DND-41 (cell line): ENCODE results near the gene KLHL18.

Experiments
- EZH2 ChIP-seq: IDR thresholded peaks from 3 replicates; pipeline ENCODE4 v1.6.1; 2012; ENCODE audit warnings: borderline replicate concordance, low read depth, mild to moderate bottlenecking, moderate library complexity, low read length, inconsistent platforms; ENCODE audit not compliant: severe bottlenecking
- TF ChIP-seq, protein P1 (sequence below): IDR thresholded peaks from 2 replicates; pipeline ENCODE4 v1.5.1; 2012; ENCODE audit warnings: borderline replicate concordance, low read length, moderate library complexity, mild to moderate bottlenecking; ENCODE audit not compliant: poor library complexity, severe bottlenecking; ENCODE audit errors: extremely low read depth

DNA sequence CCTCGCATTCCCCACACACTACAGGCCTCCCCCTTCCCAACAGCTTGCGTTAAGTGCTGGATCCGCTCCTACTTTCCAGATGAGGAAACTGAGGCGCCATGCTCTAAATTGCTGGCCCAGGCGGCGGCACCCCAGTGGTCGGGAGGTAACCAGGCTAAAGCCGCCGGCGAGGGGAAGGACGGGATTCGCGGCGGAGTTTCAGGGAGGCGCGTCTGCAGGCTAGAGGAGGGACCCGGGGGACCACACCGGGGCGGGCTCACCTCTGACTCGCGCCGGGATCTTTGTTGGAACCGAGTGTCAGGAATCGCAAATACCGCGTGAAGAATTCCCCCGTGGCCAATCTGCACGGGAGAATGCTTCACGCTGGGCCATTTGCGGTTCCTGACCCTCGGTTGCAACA, 73.5 kb downstream of the KLHL18 start:
- TF ChIP-seq, protein P1, sequence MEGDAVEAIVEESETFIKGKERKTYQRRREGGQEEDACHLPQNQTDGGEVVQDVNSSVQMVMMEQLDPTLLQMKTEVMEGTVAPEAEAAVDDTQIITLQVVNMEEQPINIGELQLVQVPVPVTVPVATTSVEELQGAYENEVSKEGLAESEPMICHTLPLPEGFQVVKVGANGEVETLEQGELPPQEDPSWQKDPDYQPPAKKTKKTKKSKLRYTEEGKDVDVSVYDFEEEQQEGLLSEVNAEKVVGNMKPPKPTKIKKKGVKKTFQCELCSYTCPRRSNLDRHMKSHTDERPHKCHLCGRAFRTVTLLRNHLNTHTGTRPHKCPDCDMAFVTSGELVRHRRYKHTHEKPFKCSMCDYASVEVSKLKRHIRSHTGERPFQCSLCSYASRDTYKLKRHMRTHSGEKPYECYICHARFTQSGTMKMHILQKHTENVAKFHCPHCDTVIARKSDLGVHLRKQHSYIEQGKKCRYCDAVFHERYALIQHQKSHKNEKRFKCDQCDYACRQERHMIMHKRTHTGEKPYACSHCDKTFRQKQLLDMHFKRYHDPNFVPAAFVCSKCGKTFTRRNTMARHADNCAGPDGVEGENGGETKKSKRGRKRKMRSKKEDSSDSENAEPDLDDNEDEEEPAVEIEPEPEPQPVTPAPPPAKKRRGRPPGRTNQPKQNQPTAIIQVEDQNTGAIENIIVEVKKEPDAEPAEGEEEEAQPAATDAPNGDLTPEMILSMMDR: no peak
- no peak for TF ChIP-seq EZH2
